Gastroesophageal sphincter (tissue), 3 donors: ENCODE measurements around the gene ZNF33B.

Experiments used
- CTCF ChIP-seq, 4 experiments: fragments of 200-600 bp in 2 of 4; fragments of 450-650 bp in 2 of 4; sonication (generic) in 1 of 4; IDR thresholded peaks; one replicate each; pipeline ENCODE4 v1.5.1; 2017 to 2019; ENCODE audit warnings: antibody characterized with exemption in 4 of 4, mild to moderate bottlenecking in 2 of 4, moderate library complexity in 2 of 4
- POLR2A ChIP-seq, 2 donors: fragments of 450-650 bp; IDR thresholded peaks; one replicate each; pipeline ENCODE4 v1.6.1; 2017; ENCODE audit warnings: antibody characterized with exemption in 2 of 2, mild to moderate bottlenecking in 2 of 2, moderate library complexity in 1 of 2

- TF ChIP-seq CTCF (IDR thresholded peaks at IDR 0.05): no peak
- TF ChIP-seq POLR2A (IDR thresholded peaks at IDR 0.05): no peak
These were observed 44.1 kb downstream of the ZNF33B start for GRCh38 chr10:42594246-42594650.
